Measurements from ENCODE around the gene OGFR.

DNA sequence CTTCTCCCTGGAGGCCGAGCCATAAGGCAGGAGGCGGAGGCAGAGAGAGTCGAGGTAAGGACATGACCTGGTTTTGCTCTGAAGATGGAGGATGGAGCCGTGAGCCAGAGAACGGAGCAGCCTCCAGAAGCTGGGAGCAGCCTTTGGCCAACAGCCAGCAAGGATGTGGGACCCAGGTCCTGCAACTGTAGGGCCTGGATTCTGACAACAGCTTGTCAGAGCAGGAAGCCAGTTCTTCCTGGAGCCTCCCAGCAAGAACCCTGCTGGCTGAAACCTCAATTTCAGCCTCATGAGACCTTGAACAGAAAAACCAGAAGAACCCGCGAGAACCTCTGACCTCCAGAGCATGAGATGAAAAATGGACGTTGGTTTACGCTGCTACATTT, 21.7 kb upstream of the OGFR start:
- TF ChIP-seq, protein P1, sequence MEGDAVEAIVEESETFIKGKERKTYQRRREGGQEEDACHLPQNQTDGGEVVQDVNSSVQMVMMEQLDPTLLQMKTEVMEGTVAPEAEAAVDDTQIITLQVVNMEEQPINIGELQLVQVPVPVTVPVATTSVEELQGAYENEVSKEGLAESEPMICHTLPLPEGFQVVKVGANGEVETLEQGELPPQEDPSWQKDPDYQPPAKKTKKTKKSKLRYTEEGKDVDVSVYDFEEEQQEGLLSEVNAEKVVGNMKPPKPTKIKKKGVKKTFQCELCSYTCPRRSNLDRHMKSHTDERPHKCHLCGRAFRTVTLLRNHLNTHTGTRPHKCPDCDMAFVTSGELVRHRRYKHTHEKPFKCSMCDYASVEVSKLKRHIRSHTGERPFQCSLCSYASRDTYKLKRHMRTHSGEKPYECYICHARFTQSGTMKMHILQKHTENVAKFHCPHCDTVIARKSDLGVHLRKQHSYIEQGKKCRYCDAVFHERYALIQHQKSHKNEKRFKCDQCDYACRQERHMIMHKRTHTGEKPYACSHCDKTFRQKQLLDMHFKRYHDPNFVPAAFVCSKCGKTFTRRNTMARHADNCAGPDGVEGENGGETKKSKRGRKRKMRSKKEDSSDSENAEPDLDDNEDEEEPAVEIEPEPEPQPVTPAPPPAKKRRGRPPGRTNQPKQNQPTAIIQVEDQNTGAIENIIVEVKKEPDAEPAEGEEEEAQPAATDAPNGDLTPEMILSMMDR (conservative IDR thresholded peaks at IDR 0.05; ENCODE audit: low read depth, low read length) = no peak
- no peak for TF ChIP-seq EZH2phosphoT487 (IDR thresholded peaks at IDR 0.05; ENCODE audit: borderline replicate concordance, low read length)
- no peak for TF ChIP-seq EZH2 (IDR thresholded peaks at IDR 0.05; ENCODE audit: low read length, unreplicated experiment)

Data from PC-3 (cell line).